Adrenal gland (tissue), 12 donors: ENCODE data around the gene POLR2H. TPM values are rescaled to one million over a fixed set of nuclear protein-coding genes. Genes with fewer than 3 reads are reported as not detected.

ENCODE experiments used
- DNase-seq, 7 donors: peaks; one replicate each; pipeline ENCODE4 v3.0.0-alpha.2; 2019 to 2020
- H3K27ac ChIP-seq, 5 donors: fragments of 200-600 bp; sonication (generic) in 4 of 5; 1 replicate in 3 of 5; 2 replicates in 2 of 5; pipeline versions ENCODE4 v1.5.1 to v1.8.0; 2016 to 2020; ENCODE audit warnings: mild to moderate bottlenecking in 1 of 5
- H3K27me3 ChIP-seq: fragments of 200-600 bp; 2 replicates; pipeline ENCODE4 v1.8.0; 2021
- H3K36me3 ChIP-seq, 2 donors: fragments of 200-600 bp; replicated peaks in 1 of 2; 1 replicate in 1 of 2; 2 replicates in 1 of 2; pipeline versions ENCODE4 v1.5.1 to v1.8.0; 2018 to 2022
- H3K4me1 ChIP-seq, 2 donors: fragments of 200-600 bp; replicated peaks in 1 of 2; 1 replicate in 1 of 2; 2 replicates in 1 of 2; pipeline versions ENCODE4 v1.5.1 to v1.8.0; 2018 to 2021
- H3K4me3 ChIP-seq, 4 donors: fragments of 200-600 bp; sonication (generic) in 3 of 4; one replicate each; pipeline ENCODE4 v1.5.1; 2016 to 2018
- H3K9me3 ChIP-seq, 3 donors: fragments of 200-600 bp; sonication (generic) in 1 of 3; replicated peaks in 1 of 3; 1 replicate in 2 of 3; 2 replicates in 1 of 3; pipeline versions ENCODE4 v1.5.1 to v1.8.0; 2016 to 2021
- POLR2A ChIP-seq, 2 donors: fragments of 450-650 bp; IDR thresholded peaks; one replicate each; pipeline ENCODE4 v1.6.1; 2017; ENCODE audit warnings: antibody characterized with exemption in 2 of 2, mild to moderate bottlenecking in 2 of 2, moderate library complexity in 1 of 2
- WGBS, 4 donors: extraction: QIAGEN DNeasy Blood & Tissue Kit in 2 of 4; methylation state at CpG; one replicate each; pipeline versions ENCODE4 v1.1.5 to v1.1.7; 2013 to 2017; 5-methylcytosine and 5-hydroxymethylcytosine counted together
- intact Hi-C, 2 donors: fragments of 100-400 bp; cut with DNase I; formaldehyde crosslinking; loops; one replicate each; pipeline versions ENCODE4 v1.14.1 to v1.15.0; 2022 to 2023
- polyA plus RNA-seq, 3 donors: library from polyadenylated mRNA; stranded (reverse); fragments of 200-250 nt in 2 of 3; fragments of 350-450 nt in 1 of 3; fragmentation: Illumina TruSeq in 1 of 3; extraction: RNeasy Lipid Tissue Mini Kit (QIAGEN cat#74804) in 1 of 3; gene quantifications; one replicate each; pipeline ENCODE4 v1.2.3, GENCODE V29; 2013 to 2014
- total RNA-seq, 9 donors: library from RNA; depleted of rRNA in 4 of 9; stranded (reverse); fragments of >200 nt in 4 of 9; fragments of 120-200 nt in 1 of 9; fragmentation: NEBNext Ultra II Directional in 1 of 9; extraction: Animal tissue kit (Norgen Biotek cat#: 25700) in 1 of 9; gene quantifications; one replicate each; pipeline versions ENCODE4 v1.1.0 to v1.2.4, GENCODE V29; 2013 to 2023
- TF ChIP-seq, protein P1 (sequence below), 6 experiments: fragments of 450-650 bp in 4 of 6; fragments of 200-600 bp in 2 of 6; sonication (generic) in 1 of 6; IDR thresholded peaks; 1 replicate in 5 of 6; 2 replicates in 1 of 6; pipeline versions ENCODE4 v1.5.1 to v1.8.0; 2016 to 2021; ENCODE audit warnings: antibody characterized with exemption in 6 of 6, mild to moderate bottlenecking in 2 of 6, moderate library complexity in 1 of 6
- donor health status: healthy with polysubstance abuse.
- donor health status: Bipolar disorder and iron deficiency.
- donor health status: DM: yes; HTN: yes; CAD: no.
- donor health status: DM: no; HTN: no; CAD: no.
- donor health status: DM: no; HTN: no; CAD: no.
- donor health status: DM: yes; HTN: yes; CAD: no.

The POLR2H gene
- total and polyA plus RNA-seq, 12 donors: 63.1 to 199 (median 77.7) TPM

GRCh38 chr3:184325269-184325668 is 36.2 kb upstream of the POLR2H start:
- Histone ChIP-seq H3K4me1 (peaks cover 32 to 36% of the 10 kb centered on the region in 2 donors), H3K27ac (peak overlapping the region in 2 of 5 donors; percentile 54 to 96), H3K9me3 (no peaks in the 10 kb centered on the region), H3K36me3 (peaks cover 0 to 100% of the 10 kb centered on the region in 2 donors), H3K27me3 (no peaks in the 10 kb centered on the region), H3K4me3 (no peak overlapping the region)
- intact Hi-C loops: no loop called here
- WGBS, 4 donors: 77 to 84% (median 82%) methylated on average over 13 of the region's 13 CpGs
- DNase-seq: no peak
- TF ChIP-seq, protein P1, sequence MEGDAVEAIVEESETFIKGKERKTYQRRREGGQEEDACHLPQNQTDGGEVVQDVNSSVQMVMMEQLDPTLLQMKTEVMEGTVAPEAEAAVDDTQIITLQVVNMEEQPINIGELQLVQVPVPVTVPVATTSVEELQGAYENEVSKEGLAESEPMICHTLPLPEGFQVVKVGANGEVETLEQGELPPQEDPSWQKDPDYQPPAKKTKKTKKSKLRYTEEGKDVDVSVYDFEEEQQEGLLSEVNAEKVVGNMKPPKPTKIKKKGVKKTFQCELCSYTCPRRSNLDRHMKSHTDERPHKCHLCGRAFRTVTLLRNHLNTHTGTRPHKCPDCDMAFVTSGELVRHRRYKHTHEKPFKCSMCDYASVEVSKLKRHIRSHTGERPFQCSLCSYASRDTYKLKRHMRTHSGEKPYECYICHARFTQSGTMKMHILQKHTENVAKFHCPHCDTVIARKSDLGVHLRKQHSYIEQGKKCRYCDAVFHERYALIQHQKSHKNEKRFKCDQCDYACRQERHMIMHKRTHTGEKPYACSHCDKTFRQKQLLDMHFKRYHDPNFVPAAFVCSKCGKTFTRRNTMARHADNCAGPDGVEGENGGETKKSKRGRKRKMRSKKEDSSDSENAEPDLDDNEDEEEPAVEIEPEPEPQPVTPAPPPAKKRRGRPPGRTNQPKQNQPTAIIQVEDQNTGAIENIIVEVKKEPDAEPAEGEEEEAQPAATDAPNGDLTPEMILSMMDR (IDR thresholded peaks at IDR 0.05): no peak
- TF ChIP-seq POLR2A (IDR thresholded peaks at IDR 0.05): no peak

GRCh38 chr3:184325715-184326369 is 35.7 kb upstream of the POLR2H start:
- Histone ChIP-seq H3K4me1 (peaks cover 26 to 31% of the 10 kb centered on the region in 2 donors), H3K4me3 (no peak overlapping the region), H3K36me3 (peaks cover 0 to 100% of the 10 kb centered on the region in 2 donors), H3K9me3 (no peaks in the 10 kb centered on the region), H3K27ac (peak overlapping the region in 2 of 5 donors; percentile 54 to 96), H3K27me3 (no peaks in the 10 kb centered on the region)
- no peak for DNase-seq
- intact Hi-C loops: no loop called here
- WGBS, 4 donors: 66 to 82% (median 74%) methylated on average over 5 to 6 of the region's 6 CpGs
- TF ChIP-seq, protein P1 (IDR thresholded peaks at IDR 0.05): no peak
- TF ChIP-seq POLR2A (IDR thresholded peaks at IDR 0.05): no peak

DNA sequence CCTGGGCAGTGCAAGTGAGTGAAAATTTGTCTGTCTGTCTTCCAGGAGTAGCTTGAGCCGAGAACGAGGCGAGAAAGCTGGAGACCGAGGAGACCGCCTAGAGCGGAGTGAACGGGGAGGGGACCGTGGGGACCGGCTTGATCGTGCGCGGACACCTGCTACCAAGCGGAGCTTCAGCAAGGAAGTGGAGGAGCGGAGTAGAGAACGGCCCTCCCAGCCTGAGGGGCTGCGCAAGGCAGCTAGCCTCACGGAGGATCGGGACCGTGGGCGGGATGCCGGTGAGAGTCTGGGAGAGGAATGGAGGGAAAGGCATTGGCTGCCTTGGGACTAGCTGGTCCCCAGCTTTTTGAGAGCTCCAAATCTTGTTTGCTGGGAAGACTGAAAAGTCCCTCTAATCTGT is 34.3 kb upstream of the POLR2H start:
- peaks cover 13 to 19% of the 10 kb centered on the region in 2 donors for H3K4me1 ChIP-seq
- no peaks in the 10 kb centered on the region for H3K27me3 ChIP-seq
- 91 to 93% (median 92%) methylated on average over 20 to 21 of the region's 21 CpGs for WGBS, 4 donors
- peak overlapping the region in 1 of 5 donors; percentile 21 for H3K27ac ChIP-seq
- intact Hi-C loops: no loop called here
- H3K4me3 ChIP-seq: no peak overlapping the region
- H3K9me3 ChIP-seq: no peaks in the 10 kb centered on the region
- DNase-seq: peak in 1 of 7 donors; percentile 19
- no peak for TF ChIP-seq POLR2A (IDR thresholded peaks at IDR 0.05)
- TF ChIP-seq, protein P1 (IDR thresholded peaks at IDR 0.05): no peak
- peaks cover 0 to 100% of the 10 kb centered on the region in 2 donors for H3K36me3 ChIP-seq

- H3K4me3 ChIP-seq: no peak overlapping the region
- no peaks in the 10 kb centered on the region for H3K9me3 ChIP-seq
- intact Hi-C loops: no loop called here
- 46 to 79% (median 57%) methylated on average over 3 of the region's 3 CpGs for WGBS, 4 donors
- no peak overlapping the region for H3K27ac ChIP-seq
- peaks cover 1 to 6% of the 10 kb centered on the region in 2 donors for H3K4me1 ChIP-seq
- DNase-seq: no peak
- H3K27me3 ChIP-seq: no peaks in the 10 kb centered on the region
- no peak for TF ChIP-seq POLR2A (IDR thresholded peaks at IDR 0.05)
- TF ChIP-seq, protein P1 (IDR thresholded peaks at IDR 0.05): no peak
- H3K36me3 ChIP-seq: peaks cover 0 to 100% of the 10 kb centered on the region in 2 donors
Measured at GRCh38 chr3:184328516-184328915, 33.0 kb upstream of the POLR2H start.
